GM19395 (cell line): ENCODE results near the gene XKR3.
"Not testable (repeated sequence)": the region's sequence is repeated elsewhere in the genome, so short reads cannot be mapped to it uniquely, and the experiment has no call there.

Source experiments
- ATAC-seq: cut with Tn5 transposase; IDR thresholded peaks from one replicate; pipeline ENCODE4 v1.9.1; 2021; ENCODE audit warnings: mild to moderate bottlenecking, moderate library complexity; ENCODE audit not compliant: unreplicated experiment

Gene XKR3

DNA sequence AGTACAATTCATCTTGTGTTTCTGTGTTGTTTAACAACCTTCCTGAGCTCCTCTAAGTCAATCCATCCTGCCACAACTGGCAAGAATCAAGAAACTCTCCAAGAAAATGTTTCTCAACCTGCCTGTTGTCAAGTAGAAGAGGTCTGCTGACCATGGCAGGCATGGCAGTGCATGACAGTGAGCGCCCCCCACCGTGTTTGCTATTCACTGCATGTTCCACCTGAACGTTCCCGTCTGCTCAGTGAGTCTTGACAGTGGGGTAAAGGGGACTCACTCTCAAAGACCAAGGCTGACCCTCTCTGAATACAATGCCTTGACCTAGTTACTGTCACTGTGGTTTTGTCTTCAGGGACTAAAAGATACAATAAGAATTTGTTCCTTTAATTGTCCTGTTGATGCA, 75.9 kb downstream of the XKR3 start:
- not testable (repeated sequence) for ATAC-seq

DNA sequence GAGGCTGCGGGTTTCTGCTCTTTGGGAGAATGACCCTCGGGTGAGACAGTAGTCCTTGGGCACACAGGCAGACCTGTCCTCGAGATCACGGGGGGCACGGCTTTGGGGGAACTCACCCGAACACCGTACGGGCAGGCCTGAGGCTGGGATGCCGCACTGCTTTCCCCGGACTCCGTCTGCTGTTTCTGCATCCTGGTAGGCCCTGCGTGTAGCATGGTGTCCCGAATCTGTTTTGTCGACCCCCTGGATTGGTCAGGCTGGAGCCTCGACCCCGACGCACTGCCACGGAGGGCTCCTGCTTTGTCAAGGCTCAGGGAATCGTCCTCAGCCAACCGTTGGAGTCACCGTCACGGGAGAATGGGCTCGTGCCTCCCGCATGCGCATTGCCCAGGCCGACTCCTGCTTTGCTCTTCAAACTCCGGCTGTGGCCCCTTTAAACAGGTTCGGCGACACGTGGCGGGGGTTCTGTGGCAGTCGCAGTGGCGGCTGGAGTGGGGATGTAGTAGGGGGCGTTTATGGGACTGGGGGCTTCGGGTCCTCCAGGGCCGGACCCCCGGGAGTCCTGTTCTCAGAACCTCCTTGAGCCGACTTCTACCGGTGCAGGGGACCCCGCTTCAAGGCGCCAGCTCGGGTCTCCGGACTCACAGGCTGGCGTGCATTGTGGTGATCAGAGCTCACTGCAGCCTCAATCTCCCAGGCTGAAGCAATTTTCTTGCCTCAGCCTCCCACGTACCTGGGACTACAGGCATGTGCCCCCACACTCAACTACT, 76.9 kb downstream of the XKR3 start:
- ATAC-seq = not testable (repeated sequence)

DNA sequence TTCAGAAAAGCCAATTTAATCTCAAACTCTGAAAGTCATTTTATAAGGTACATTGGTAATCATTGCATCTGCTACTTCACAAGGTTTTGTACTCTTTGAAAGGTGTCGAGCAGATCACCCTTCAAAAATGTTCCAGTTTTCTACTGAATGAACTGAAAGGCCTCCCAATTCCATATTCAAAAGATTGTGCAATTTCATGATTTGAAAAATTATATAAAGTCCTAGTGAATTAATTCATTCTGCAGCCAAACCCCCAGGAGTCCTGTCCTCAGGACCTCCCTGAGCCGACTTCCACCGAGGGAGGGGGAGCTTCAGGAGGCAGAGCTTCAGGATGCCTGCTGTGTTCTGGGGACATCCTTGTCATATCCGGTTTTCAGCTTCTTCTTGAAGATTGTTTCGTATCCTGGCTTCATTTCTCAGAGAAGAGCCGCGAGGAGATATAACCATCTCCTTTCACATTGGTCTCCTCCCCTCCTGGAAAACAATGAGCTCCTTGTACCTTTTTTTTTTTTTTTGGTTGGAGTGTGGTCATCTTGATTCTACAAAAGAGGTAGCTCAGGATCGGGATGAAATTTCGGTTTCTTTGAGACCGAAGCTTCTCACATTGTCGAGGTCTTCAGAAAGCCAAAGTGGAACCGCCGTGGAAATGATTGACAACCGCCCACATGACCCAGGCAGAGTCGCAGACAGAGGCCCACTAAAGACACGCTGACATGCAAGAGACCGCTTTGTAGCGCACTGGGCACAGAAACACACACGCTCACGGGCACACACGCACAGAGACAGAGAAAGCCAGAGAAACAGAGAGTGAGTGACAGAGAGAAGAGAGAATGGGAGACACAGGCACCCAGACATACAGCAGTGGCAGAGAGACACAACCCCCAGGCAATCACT, 77.7 kb downstream of the XKR3 start:
- not testable (repeated sequence) for ATAC-seq

DNA sequence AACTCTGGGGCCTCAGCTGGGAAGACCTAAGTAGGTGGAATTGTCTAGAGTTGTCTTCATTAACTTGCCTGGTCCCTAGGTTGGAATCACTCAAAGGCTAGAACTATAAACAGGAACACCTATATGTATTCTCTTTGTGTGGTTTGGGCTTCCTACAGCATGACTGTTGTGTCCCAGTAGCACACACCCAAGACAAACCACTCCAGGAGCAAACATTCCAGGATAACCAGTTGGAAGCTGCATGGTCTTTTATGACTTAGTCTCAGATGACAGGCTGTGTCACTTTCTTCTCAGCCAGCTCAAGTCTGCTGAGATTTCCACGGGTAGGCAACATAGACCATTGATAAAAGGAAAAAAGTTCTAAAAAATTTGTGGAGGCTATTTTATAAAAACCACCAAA, 90.9 kb downstream of the XKR3 start:
- ATAC-seq = not testable (repeated sequence)
